ENCODE results near the gene SLBP.

The SLBP gene

GRCh38 chr4:1749370-1749769, 37.3 kb upstream of the SLBP start:
- DNase-seq (ENCODE audit: low read depth, low spot score): no peak

GRCh38 chr4:1748465-1748995, 36.4 kb upstream of the SLBP start:
- no peak for DNase-seq (ENCODE audit: low read depth, low spot score)

- DNase-seq (ENCODE audit: low read depth, low spot score): no peak
Observed at GRCh38 chr4:1747603-1747967, 35.5 kb upstream of the SLBP start.

- DNase-seq (ENCODE audit: low read depth, low spot score): no peak
Observed at GRCh38 chr4:1746919-1747602, 34.9 kb upstream of the SLBP start.

GRCh38 chr4:1746265-1746691, 34.2 kb upstream of the SLBP start:
- peak; percentile 64 for DNase-seq (ENCODE audit: low read depth, low spot score)

- no peak for DNase-seq (ENCODE audit: low read depth, low spot score)
Observed at GRCh38 chr4:1745697-1746096, 33.6 kb upstream of the SLBP start.

GRCh38 chr4:1745165-1745564, 33.0 kb upstream of the SLBP start:
- DNase-seq (ENCODE audit: low read depth, low spot score): no peak

GRCh38 chr4:1744552-1744951, 32.4 kb upstream of the SLBP start:
- no peak for DNase-seq (ENCODE audit: low read depth, low spot score)

GRCh38 chr4:1743975-1744374, 31.9 kb upstream of the SLBP start:
- no peak for DNase-seq (ENCODE audit: low read depth, low spot score)

GRCh38 chr4:1743551-1743950, 31.4 kb upstream of the SLBP start:
- no peak for DNase-seq (ENCODE audit: low read depth, low spot score)

GRCh38 chr4:1741208-1741607, 29.1 kb upstream of the SLBP start:
- no peak for DNase-seq (ENCODE audit: low read depth, low spot score)

GRCh38 chr4:1740021-1740545, 28.0 kb upstream of the SLBP start:
- no peak for DNase-seq (ENCODE audit: low read depth, low spot score)

- DNase-seq (ENCODE audit: low read depth, low spot score): no peak
Observed at GRCh38 chr4:1739358-1739757, 27.2 kb upstream of the SLBP start.

GRCh38 chr4:1738410-1738809, 26.3 kb upstream of the SLBP start:
- DNase-seq (ENCODE audit: low read depth, low spot score): no peak

GRCh38 chr4:1737666-1738065, 25.5 kb upstream of the SLBP start:
- no peak for DNase-seq (ENCODE audit: low read depth, low spot score)

- no peak for DNase-seq (ENCODE audit: low read depth, low spot score)
Observed at GRCh38 chr4:1736812-1737211, 24.7 kb upstream of the SLBP start.

GRCh38 chr4:1735215-1735614, 23.1 kb upstream of the SLBP start:
- DNase-seq (ENCODE audit: low read depth, low spot score): no peak

GRCh38 chr4:1732911-1733310, 20.8 kb upstream of the SLBP start:
- DNase-seq (ENCODE audit: low read depth, low spot score): no peak

GRCh38 chr4:1731180-1731579, 19.1 kb upstream of the SLBP start:
- no peak for DNase-seq (ENCODE audit: low read depth, low spot score)

GRCh38 chr4:1730532-1731135, 18.5 kb upstream of the SLBP start:
- DNase-seq (ENCODE audit: low read depth, low spot score): no peak

GRCh38 chr4:1728061-1728980, 16.2 kb upstream of the SLBP start:
- DNase-seq (ENCODE audit: low read depth, low spot score): no peak

Data from iPS DF 19.7 (cell line).